GOT3 (cell line): ENCODE data around the gene NFIL3.
"Not testable (repeated sequence)": the region's sequence is repeated elsewhere in the genome, so short reads cannot be mapped to it uniquely, and the experiment has no call there.

ENCODE experiments used
- DNase-seq: peaks from one replicate; lab custom pipeline; 2025; ENCODE audit warnings: mixed read lengths; lab: John Stamatoyannopoulos, UW

Gene NFIL3

GRCh38 chr9:91395106-91395552 is 28.5 kb downstream of the NFIL3 start:
- no peak for DNase-seq

GRCh38 chr9:91393826-91394225 is 29.8 kb downstream of the NFIL3 start:
- no peak for DNase-seq

GRCh38 chr9:91392435-91392834 is 31.2 kb downstream of the NFIL3 start:
- DNase-seq: no peak

GRCh38 chr9:91391818-91392217 is 31.8 kb downstream of the NFIL3 start:
- DNase-seq: no peak

- no peak for DNase-seq
These were observed 32.2 kb downstream of the NFIL3 start for GRCh38 chr9:91391412-91391811.

GRCh38 chr9:91389686-91390085 is 33.9 kb downstream of the NFIL3 start:
- DNase-seq: not testable (repeated sequence)

GRCh38 chr9:91386765-91387164 is 36.9 kb downstream of the NFIL3 start:
- no peak for DNase-seq

- no peak for DNase-seq
These were observed 38.7 kb downstream of the NFIL3 start for GRCh38 chr9:91384954-91385353.

- DNase-seq: no peak
These were observed 40.1 kb downstream of the NFIL3 start for GRCh38 chr9:91383577-91383976.

GRCh38 chr9:91382298-91382697 is 41.3 kb downstream of the NFIL3 start:
- DNase-seq: no peak

- no peak for DNase-seq
These were observed 44.2 kb downstream of the NFIL3 start for GRCh38 chr9:91379426-91379825.

- no peak for DNase-seq
These were observed 44.9 kb downstream of the NFIL3 start for GRCh38 chr9:91378695-91379127.

GRCh38 chr9:91378054-91378453 is 45.6 kb downstream of the NFIL3 start:
- not testable (repeated sequence) for DNase-seq

- no peak for DNase-seq
These were observed 47.4 kb downstream of the NFIL3 start for GRCh38 chr9:91376239-91376638.

GRCh38 chr9:91374939-91375338 is 48.7 kb downstream of the NFIL3 start:
- DNase-seq: no peak

GRCh38 chr9:91371894-91372293 is 51.7 kb downstream of the NFIL3 start:
- DNase-seq: no peak

- not testable (repeated sequence) for DNase-seq
These were observed 53.6 kb downstream of the NFIL3 start for GRCh38 chr9:91370006-91370405.

GRCh38 chr9:91364702-91365101 is 58.9 kb downstream of the NFIL3 start:
- no peak for DNase-seq

GRCh38 chr9:91364005-91364404 is 59.6 kb downstream of the NFIL3 start:
- no peak for DNase-seq

GRCh38 chr9:91362051-91362611 is 61.5 kb downstream of the NFIL3 start:
- no peak for DNase-seq

GRCh38 chr9:91361291-91362050 is 62.2 kb downstream of the NFIL3 start, which contains the start of gene AUH:
Gene AUH (minus strand): TSS chr9:91361918. CDS start chr9:91361889, 29 bp downstream.
- DNase-seq: peak; percentile 27

GRCh38 chr9:91360551-91361290 is 62.9 kb downstream of the NFIL3 start:
- DNase-seq: no peak
